Epithelial cell of prostate (primary cell): Measurements from ENCODE around the gene ACAP1.

Experiments
- DNase-seq: peaks from one replicate; pipeline ENCODE4 v3.0.0-alpha.2; 2011; ENCODE audit warnings: low read depth, low spot score
- H3K27ac ChIP-seq: fragments of 450-650 bp; 2 replicates; pipeline ENCODE4 v1.5.1; 2017; ENCODE audit warnings: mild to moderate bottlenecking

The ACAP1 gene

DNA sequence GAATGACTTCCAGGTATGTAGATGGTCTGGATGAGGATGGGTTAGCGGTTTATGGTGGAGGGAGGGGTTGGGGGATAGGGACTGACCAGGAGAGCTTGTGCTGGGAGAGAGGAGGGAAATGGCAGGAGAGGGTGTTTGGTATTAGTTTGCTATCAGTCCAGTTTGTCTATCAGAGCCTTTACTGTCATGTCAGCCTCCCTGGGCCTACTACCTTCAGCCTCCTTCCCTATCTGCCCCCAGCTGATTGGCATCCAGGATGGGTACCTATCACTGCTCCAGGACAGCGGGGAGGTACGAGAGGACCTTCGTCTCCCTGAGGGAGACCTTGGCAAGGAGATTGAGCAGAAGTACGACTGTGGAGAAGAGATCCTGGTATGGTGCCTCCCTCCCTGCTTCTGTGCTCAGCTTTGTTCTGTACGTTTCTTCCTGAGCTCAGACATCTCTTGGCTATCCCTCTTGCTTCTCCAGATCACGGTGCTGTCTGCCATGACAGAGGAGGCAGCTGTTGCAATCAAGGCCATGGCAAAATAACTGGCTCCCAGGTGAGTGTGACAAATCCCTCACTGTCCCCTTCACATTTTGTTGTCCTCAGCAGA is 25.1 kb upstream of the ACAP1 start:
- no peak for DNase-seq
- peak overlapping the region; percentile 96 for H3K27ac ChIP-seq

- H3K27ac ChIP-seq, result peak overlapping the region; percentile 92
- DNase-seq, result no peak
Observed at GRCh38 chr17:7312432-7313087, 23.8 kb upstream of the ACAP1 start.

- H3K27ac ChIP-seq, result peak overlapping the region; percentile 92
- DNase-seq, result no peak
Observed at GRCh38 chr17:7313088-7313889, 23.0 kb upstream of the ACAP1 start.

- peak overlapping the region; percentile 92 for H3K27ac ChIP-seq
- no peak for DNase-seq
Observed at GRCh38 chr17:7313890-7314718, 22.2 kb upstream of the ACAP1 start.

DNA sequence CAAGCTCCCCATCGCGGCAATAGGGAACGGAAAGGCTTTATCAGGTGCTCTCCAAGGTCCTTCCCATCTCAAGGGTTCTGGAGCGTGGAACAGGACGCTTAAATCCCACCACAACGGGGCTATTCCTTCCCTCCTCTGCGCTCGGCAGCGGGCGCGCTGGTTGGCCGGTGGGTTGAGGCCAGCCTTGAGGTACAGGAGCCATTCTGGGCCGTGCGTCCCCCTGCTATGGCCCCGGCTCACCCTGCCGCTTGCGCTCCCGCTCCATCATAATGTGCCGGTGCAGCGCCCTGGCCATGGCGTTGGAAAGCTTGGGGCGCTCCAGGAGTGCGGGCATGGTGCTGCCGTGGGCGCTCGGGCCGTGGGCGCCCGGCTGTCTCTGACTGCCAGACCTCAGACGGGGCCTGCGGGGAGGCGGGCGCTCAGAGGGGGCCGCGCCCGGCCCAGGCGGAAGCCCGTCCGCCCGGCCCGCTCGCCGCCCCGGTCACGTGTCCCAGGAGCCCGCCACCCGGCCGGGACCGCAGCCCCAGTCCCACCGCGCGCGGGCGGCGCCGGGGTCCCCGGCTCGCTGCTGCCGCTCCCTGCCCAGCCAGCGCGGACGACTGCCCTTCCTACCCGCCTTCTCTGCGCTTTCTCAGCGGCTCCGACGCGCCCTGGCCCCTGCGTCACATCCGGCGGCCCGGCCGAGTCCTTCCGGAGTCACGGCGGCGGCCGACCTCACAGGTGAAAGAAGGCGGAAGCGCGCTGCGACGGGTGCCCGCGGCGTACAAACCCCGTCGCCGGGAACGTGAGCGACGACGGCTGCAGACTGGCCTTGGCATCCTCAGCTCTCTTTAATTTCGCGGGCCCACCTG is 21.4 kb upstream of the ACAP1 start, which contains the start of gene GPS2:
TSS of gene GPS2 (minus strand) at position 642 of the 851 bp plus-strand sequence. CDS start at position 334, 308 bp downstream.
- H3K27ac ChIP-seq, result peak within 1 kb of the TSS; percentile 92
- DNase-seq, result no peak

DNA sequence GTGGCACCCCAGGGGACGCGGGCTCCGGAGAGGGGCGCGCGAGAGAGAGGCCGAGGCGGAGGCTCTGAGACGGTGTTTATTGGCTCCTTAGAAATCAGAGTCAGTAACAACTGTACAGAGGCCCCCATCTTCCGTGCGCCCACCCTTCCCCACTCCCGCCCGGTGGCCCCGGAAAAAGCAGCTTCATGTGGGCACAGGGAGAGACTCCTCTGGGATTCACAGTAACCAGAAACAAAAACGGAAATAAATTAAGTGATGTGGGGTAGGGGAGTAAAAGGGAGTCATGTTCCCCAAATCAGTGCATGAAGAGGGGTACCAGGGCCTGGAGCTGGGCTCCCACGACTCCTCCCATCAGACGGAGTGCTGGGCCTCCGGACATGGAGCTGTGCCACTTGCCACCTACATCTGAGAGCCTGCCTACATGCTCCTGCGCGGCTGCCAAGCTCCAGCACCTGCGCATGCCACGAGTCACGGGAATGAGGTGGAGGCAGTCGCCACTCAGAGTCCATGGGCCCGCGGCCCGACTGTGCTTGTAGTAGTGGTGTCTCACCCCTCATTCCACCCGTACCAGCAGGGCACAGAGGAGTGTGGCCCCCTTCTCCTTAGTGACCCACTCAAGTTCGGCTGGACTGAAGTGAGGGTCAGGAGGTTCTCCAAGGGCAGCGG is 20.6 kb upstream of the ACAP1 start:
- no peak for DNase-seq
- H3K27ac ChIP-seq, result peak overlapping the region; percentile 92

GRCh38 chr17:7317161-7317803 is 19.0 kb upstream of the ACAP1 start:
- no peak for DNase-seq
- no peak overlapping the region for H3K27ac ChIP-seq

GRCh38 chr17:7318121-7318860 is 18.0 kb upstream of the ACAP1 start:
- no peak overlapping the region for H3K27ac ChIP-seq

GRCh38 chr17:7321466-7321865 is 14.9 kb upstream of the ACAP1 start:
- H3K27ac ChIP-seq, result no peak overlapping the region
- DNase-seq, result no peak

More at GRCh38 chr17:7318121-7318860, 18.0 kb upstream of the ACAP1 start:
- no peak for DNase-seq

- H3K27ac ChIP-seq, result no peak overlapping the region
- DNase-seq, result no peak
Observed at GRCh38 chr17:7322520-7323194, 13.7 kb upstream of the ACAP1 start.

GRCh38 chr17:7323731-7324437 is 12.4 kb upstream of the ACAP1 start:
- no peak for DNase-seq
- H3K27ac ChIP-seq, result no peak overlapping the region

- no peak for DNase-seq
- no peak overlapping the region for H3K27ac ChIP-seq
Observed at GRCh38 chr17:7324438-7324779, 11.9 kb upstream of the ACAP1 start.

- DNase-seq, result no peak
- no peak overlapping the region for H3K27ac ChIP-seq
Observed at GRCh38 chr17:7325031-7325528, 11.2 kb upstream of the ACAP1 start.

GRCh38 chr17:7326186-7326585 is 10.1 kb upstream of the ACAP1 start:
- no peak for DNase-seq
- H3K27ac ChIP-seq, result no peak overlapping the region

- DNase-seq, result no peak
- no peak overlapping the region for H3K27ac ChIP-seq
Observed at GRCh38 chr17:7327056-7327455, 9.3 kb upstream of the ACAP1 start.

DNA sequence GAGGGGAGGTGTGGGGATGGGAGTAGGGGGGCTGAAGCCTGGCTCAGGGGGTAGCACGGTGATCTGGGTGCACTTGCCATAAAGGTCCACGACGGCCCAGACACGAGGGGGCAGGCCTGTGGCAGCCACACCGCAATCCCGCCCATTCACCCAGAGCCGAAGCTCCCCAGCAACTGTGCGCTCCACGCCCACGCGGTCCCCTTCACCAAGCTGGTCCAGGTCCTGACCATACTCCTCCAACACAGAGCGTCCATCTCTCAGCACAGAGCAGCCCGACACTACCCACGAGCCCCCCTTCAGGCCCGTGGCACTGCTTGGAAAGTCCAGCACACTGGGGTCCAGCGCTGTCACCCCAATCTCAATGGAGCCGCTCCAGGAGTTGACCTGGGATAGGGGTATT is 8.8 kb upstream of the ACAP1 start:
- DNase-seq, result no peak
- no peak overlapping the region for H3K27ac ChIP-seq

- no peak overlapping the region for H3K27ac ChIP-seq
- DNase-seq, result no peak
Observed at GRCh38 chr17:7328009-7328408, 8.3 kb upstream of the ACAP1 start.
